HEK293 (cell line): Measurements from ENCODE around the gene CTDSP2.

Experiments used
- CTCF ChIA-PET: fragments of 350-600 bp; formaldehyde crosslinking; extraction: SDS; loops from one replicate; lab custom pipeline; 2021; ENCODE audit warnings: antibody characterized with exemption; lab: Yijun Ruan, JAX
- POLR2A ChIA-PET: fragments of 300-600 bp; formaldehyde crosslinking; extraction: SDS; loops from one replicate; lab custom pipeline; 2020; ENCODE audit warnings: antibody characterized with exemption, inconsistent platforms; lab: Yijun Ruan, JAX
- H3K27ac ChIP-seq: fragments of 200-500 bp; sonication (Bioruptor generic); 2 replicates; pipeline ENCODE4 v1.5.1; 2014; ENCODE audit warnings: low read depth, low read length, control low read depth, inconsistent platforms; ENCODE audit errors: extremely low read depth
- H3K36me3 ChIP-seq, 2 experiments: fragments of 200-500 bp in 1 of 2; sonication (Bioruptor generic) in 1 of 2; 1 replicate in 1 of 2; 2 replicates in 1 of 2; pipeline ENCODE4 v1.5.1; 2014 to 2017; ENCODE audit warnings: inconsistent platforms in 2 of 2, low read length in 2 of 2; ENCODE audit not compliant: control insufficient read depth in 2 of 2, insufficient read depth in 1 of 2
- H3K4me1 ChIP-seq: fragments of 200-500 bp; sonication (Bioruptor generic); 2 replicates; pipeline ENCODE4 v1.5.1; 2014; ENCODE audit warnings: mild to moderate bottlenecking, low read length, inconsistent platforms; ENCODE audit not compliant: control insufficient read depth, insufficient read depth
- H3K4me3 ChIP-seq: 2 replicates; pipeline ENCODE4 v1.5.1; 2011; ENCODE audit warnings: low read depth, mild to moderate bottlenecking, control low read depth, low read length, moderate library complexity
- H3K9me3 ChIP-seq: fragments of 200-500 bp; sonication (Bioruptor generic); 2 replicates; pipeline ENCODE4 v1.5.1; 2014; ENCODE audit warnings: low read depth, low read length, inconsistent platforms; ENCODE audit not compliant: control insufficient read depth, insufficient read depth
- KLF7 ChIP-seq: fragments of 450-650 bp; formaldehyde crosslinking; IDR thresholded peaks from 2 replicates; pipeline ENCODE4 v1.5.1; 2016; ENCODE audit warnings: missing biosample characterization, missing genetic modification characterization, borderline replicate concordance
- MEIS1 ChIP-seq: sonication (generic); formaldehyde crosslinking; IDR thresholded peaks from 2 replicates; pipeline ENCODE4 v1.8.1; 2022; ENCODE audit warnings: missing genetic modification reagents, mild to moderate bottlenecking, borderline replicate concordance
- SETDB1 ChIP-seq: IDR thresholded peaks from one replicate; pipeline ENCODE4 v1.6.1; 2017; ENCODE audit warnings: mild to moderate bottlenecking, low read length, moderate library complexity, mixed read lengths; ENCODE audit not compliant: insufficient read length
- SP2 ChIP-seq: fragments of 450-650 bp; formaldehyde crosslinking; IDR thresholded peaks from 2 replicates; pipeline ENCODE4 v1.5.1; 2016; ENCODE audit warnings: missing biosample characterization, missing genetic modification characterization
- YY1 ChIP-seq: fragments of 450-650 bp; formaldehyde crosslinking; IDR thresholded peaks from 2 replicates; pipeline ENCODE4 v1.5.1; 2018; ENCODE audit warnings: missing biosample characterization, missing genetic modification characterization
- ZNF157 ChIP-seq: fragments of 450-650 bp; formaldehyde crosslinking; IDR thresholded peaks from 2 replicates; pipeline ENCODE4 v1.5.1; 2016; ENCODE audit warnings: missing biosample characterization, missing genetic modification characterization
- ZNF239 ChIP-seq: fragments of 450-650 bp; formaldehyde crosslinking; IDR thresholded peaks from 2 replicates; pipeline ENCODE4 v1.5.1; 2016; ENCODE audit warnings: missing biosample characterization, missing genetic modification characterization
- ZNF292 ChIP-seq: fragments of 450-650 bp; formaldehyde crosslinking; IDR thresholded peaks from 2 replicates; pipeline ENCODE4 v1.5.1; 2016; ENCODE audit warnings: low read depth, missing biosample characterization, missing genetic modification characterization, borderline replicate concordance
- ZNF366 ChIP-seq: fragments of 450-650 bp; formaldehyde crosslinking; conservative IDR thresholded peaks from 2 replicates; pipeline ENCODE4 v1.5.1; 2016; ENCODE audit warnings: missing biosample characterization, missing genetic modification characterization
- ZNF426 ChIP-seq: fragments of 450-650 bp; formaldehyde crosslinking; IDR thresholded peaks from 2 replicates; pipeline ENCODE4 v1.5.1; 2017; ENCODE audit warnings: missing biosample characterization, missing genetic modification characterization, mild to moderate bottlenecking, inconsistent platforms, moderate library complexity
- ZNF600 ChIP-seq: fragments of 450-650 bp; formaldehyde crosslinking; IDR thresholded peaks from 2 replicates; pipeline ENCODE4 v1.5.1; 2016; ENCODE audit warnings: missing biosample characterization, missing genetic modification characterization
- ZNF626 ChIP-seq: fragments of 450-650 bp; sonication (Bioruptor Pico); formaldehyde crosslinking; IDR thresholded peaks from 2 replicates; pipeline ENCODE4 v1.5.1; 2018; ENCODE audit warnings: missing biosample characterization, missing genetic modification characterization, inconsistent platforms
- ZNF629 ChIP-seq: fragments of 450-650 bp; formaldehyde crosslinking; IDR thresholded peaks from 2 replicates; pipeline ENCODE4 v1.5.1; 2017; ENCODE audit warnings: missing biosample characterization, missing genetic modification characterization
- ZNF654 ChIP-seq: fragments of 450-650 bp; formaldehyde crosslinking; IDR thresholded peaks from 2 replicates; pipeline ENCODE4 v1.5.1; 2016; ENCODE audit warnings: low read depth, missing biosample characterization, missing genetic modification characterization
- ZNF747 ChIP-seq: fragments of 450-650 bp; formaldehyde crosslinking; IDR thresholded peaks from 2 replicates; pipeline ENCODE4 v1.5.1; 2016; ENCODE audit warnings: missing biosample characterization, missing genetic modification characterization
- ZNF768 ChIP-seq: fragments of 450-650 bp; formaldehyde crosslinking; IDR thresholded peaks from 2 replicates; pipeline ENCODE4 v1.5.1; 2018; ENCODE audit warnings: missing biosample characterization, mild to moderate bottlenecking, missing genetic modification characterization
- ZNF791 ChIP-seq: fragments of 450-650 bp; formaldehyde crosslinking; IDR thresholded peaks from 2 replicates; pipeline ENCODE4 v1.5.1; 2016; ENCODE audit warnings: missing biosample characterization, missing genetic modification characterization
- TF ChIP-seq, protein P1 (sequence below): sonication (generic); formaldehyde crosslinking; IDR thresholded peaks from 2 replicates; pipeline ENCODE4 v1.8.1; 2022; ENCODE audit warnings: mild to moderate bottlenecking, moderate library complexity, missing genetic modification reagents
- TF ChIP-seq, protein P2 (sequence below): fragments of 450-650 bp; formaldehyde crosslinking; IDR thresholded peaks from 2 replicates; pipeline ENCODE4 v1.5.1; 2016; ENCODE audit warnings: missing biosample characterization, missing genetic modification characterization
- TF ChIP-seq, protein P3 (sequence below): fragments of 450-650 bp; formaldehyde crosslinking; IDR thresholded peaks from 2 replicates; pipeline ENCODE4 v1.5.1; 2017; ENCODE audit warnings: missing biosample characterization, missing genetic modification characterization

Gene CTDSP2

DNA sequence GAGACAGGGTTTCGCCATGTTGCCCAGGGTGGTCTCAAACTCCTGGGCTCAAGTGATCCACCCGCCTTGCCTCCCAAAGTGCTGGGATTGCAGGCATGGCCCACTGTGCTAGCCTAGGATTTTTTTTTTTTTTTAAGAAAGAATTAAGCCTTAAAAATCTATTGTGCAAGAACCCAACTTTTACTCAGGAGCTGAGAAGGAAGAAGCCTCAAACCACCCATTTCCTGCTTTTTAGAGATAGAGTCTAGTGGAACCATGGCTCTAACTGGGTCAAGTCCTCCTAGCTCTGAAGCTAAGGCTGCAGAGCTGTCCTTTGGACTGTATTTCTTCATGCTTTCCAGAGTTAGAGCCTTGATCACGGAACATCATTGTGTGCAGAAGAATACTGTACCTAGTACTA is 65.3 kb downstream of the CTDSP2 start (continued):
- TF ChIP-seq ZNF366 (tag by site-specific recombination), result no peak

DNA sequence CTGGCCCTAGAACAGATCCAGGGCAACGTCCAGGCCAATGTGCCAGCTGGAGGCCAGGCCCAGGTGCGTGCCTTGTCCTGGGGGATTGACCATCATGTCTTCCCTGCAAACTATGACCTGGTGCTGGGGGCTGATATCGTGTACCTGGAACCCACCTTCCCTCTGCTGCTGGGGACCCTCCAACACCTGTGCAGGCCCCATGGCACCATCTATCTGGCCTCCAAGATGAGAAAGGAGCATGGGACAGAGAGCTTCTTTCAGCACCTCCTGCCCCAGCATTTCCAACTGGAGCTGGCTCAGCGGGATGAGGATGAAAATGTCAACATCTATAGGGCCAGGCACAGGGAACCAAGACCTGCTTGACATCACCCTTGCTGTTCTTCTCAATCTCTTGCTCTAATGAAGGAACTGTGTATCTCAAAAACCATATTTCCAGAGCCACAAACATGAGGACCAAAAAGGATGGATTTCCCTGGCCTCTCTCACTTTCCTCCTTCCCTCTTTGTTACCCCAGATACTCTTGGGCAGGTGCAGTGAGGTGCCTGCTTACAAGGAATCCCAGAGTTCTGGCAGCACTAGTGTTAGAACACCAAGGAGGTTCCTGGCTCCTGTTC is 66.1 kb downstream of the CTDSP2 start:
- ChIA-PET POLR2A (interaction anchor here (0.9 to 1.2 kb wide), 2 partner anchors 16 to 36 kb away, joined by 3 read pairs; no protein-coding TSS in a partner anchor), CTCF (interaction anchor here (1.2 to 2.9 kb wide), 2 partner anchors 21 to 24 kb away, joined by 5 to 17 read pairs; no protein-coding TSS in a partner anchor)
- no peak overlapping the region for H3K4me3 ChIP-seq
- peaks cover 14 to 38% of the 10 kb centered on the region in 2 experiments; a peak in 2 of 3 replicates for H3K36me3 ChIP-seq
- no peaks in the 10 kb centered on the region for H3K9me3 ChIP-seq
- no peak for TF ChIP-seq ZNF629 (tag by site-specific recombination)
- no peak for TF ChIP-seq ZNF626 (tag by site-specific recombination)
- TF ChIP-seq ZNF366 (tag by site-specific recombination), result no peak
- TF ChIP-seq, protein P1, sequence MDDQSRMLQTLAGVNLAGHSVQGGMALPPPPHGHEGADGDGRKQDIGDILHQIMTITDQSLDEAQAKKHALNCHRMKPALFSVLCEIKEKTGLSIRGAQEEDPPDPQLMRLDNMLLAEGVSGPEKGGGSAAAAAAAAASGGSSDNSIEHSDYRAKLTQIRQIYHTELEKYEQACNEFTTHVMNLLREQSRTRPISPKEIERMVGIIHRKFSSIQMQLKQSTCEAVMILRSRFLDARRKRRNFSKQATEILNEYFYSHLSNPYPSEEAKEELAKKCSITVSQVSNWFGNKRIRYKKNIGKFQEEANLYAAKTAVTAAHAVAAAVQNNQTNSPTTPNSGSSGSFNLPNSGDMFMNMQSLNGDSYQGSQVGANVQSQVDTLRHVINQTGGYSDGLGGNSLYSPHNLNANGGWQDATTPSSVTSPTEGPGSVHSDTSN (CRISPR knock-in tag), result no peak
- TF ChIP-seq, protein P2, sequence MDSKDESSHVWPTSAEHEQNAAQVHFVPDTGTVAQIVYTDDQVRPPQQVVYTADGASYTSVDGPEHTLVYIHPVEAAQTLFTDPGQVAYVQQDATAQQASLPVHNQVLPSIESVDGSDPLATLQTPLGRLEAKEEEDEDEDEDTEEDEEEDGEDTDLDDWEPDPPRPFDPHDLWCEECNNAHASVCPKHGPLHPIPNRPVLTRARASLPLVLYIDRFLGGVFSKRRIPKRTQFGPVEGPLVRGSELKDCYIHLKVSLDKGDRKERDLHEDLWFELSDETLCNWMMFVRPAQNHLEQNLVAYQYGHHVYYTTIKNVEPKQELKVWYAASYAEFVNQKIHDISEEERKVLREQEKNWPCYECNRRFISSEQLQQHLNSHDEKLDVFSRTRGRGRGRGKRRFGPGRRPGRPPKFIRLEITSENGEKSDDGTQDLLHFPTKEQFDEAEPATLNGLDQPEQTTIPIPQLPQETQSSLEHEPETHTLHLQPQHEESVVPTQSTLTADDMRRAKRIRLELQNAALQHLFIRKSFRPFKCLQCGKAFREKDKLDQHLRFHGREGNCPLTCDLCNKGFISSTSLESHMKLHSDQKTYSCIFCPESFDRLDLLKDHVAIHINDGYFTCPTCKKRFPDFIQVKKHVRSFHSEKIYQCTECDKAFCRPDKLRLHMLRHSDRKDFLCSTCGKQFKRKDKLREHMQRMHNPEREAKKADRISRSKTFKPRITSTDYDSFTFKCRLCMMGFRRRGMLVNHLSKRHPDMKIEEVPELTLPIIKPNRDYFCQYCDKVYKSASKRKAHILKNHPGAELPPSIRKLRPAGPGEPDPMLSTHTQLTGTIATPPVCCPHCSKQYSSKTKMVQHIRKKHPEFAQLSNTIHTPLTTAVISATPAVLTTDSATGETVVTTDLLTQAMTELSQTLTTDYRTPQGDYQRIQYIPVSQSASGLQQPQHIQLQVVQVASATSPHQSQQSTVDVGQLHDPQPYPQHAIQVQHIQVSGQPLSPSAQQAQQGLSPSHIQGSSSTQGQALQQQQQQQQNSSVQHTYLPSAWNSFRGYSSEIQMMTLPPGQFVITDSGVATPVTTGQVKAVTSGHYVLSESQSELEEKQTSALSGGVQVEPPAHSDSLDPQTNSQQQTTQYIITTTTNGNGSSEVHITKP, result no peak
- no peak for TF ChIP-seq SETDB1
- no peak for TF ChIP-seq ZNF239 (tag by site-specific recombination)
- TF ChIP-seq ZNF157 (tag by site-specific recombination), result no peak
- TF ChIP-seq, protein P3, sequence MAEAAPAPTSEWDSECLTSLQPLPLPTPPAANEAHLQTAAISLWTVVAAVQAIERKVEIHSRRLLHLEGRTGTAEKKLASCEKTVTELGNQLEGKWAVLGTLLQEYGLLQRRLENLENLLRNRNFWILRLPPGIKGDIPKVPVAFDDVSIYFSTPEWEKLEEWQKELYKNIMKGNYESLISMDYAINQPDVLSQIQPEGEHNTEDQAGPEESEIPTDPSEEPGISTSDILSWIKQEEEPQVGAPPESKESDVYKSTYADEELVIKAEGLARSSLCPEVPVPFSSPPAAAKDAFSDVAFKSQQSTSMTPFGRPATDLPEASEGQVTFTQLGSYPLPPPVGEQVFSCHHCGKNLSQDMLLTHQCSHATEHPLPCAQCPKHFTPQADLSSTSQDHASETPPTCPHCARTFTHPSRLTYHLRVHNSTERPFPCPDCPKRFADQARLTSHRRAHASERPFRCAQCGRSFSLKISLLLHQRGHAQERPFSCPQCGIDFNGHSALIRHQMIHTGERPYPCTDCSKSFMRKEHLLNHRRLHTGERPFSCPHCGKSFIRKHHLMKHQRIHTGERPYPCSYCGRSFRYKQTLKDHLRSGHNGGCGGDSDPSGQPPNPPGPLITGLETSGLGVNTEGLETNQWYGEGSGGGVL (tag by site-specific recombination), result no peak
- no peak for TF ChIP-seq MEIS1 (CRISPR knock-in tag)
- TF ChIP-seq YY1 (tag by site-specific recombination), result no peak
- TF ChIP-seq ZNF600 (tag by site-specific recombination), result no peak
- TF ChIP-seq SP2 (tag by site-specific recombination), result no peak
- TF ChIP-seq ZNF768, result no peak
- TF ChIP-seq ZNF791 (tag by site-specific recombination), result no peak
- TF ChIP-seq ZNF426, result no peak
- no peak for TF ChIP-seq ZNF292 (tag by site-specific recombination)
- TF ChIP-seq ZNF654 (tag by site-specific recombination), result no peak
- no peak for TF ChIP-seq KLF7 (tag by site-specific recombination)
- TF ChIP-seq ZNF747 (tag by site-specific recombination), result no peak
- no peak overlapping the region for H3K27ac ChIP-seq
- no peaks in the 10 kb centered on the region for H3K4me1 ChIP-seq
